MM.1S (cell line): ENCODE data around the gene CWC15.

Experiments
- EZH2 ChIP-seq: fragments of 300-600 bp; sonication (generic); optimal IDR thresholded peaks from 2 replicates; pipeline ENCODE3; 2017; ENCODE audit warnings: low read depth, mild to moderate bottlenecking, antibody characterized with exemption, low read length, mixed read lengths
- TF ChIP-seq, protein P1 (sequence below): fragments of 300-600 bp; sonication (generic); IDR thresholded peaks from 2 replicates; pipeline ENCODE4 v1.5.1; 2016; ENCODE audit warnings: antibody characterized with exemption, low read length, mixed read lengths

DNA sequence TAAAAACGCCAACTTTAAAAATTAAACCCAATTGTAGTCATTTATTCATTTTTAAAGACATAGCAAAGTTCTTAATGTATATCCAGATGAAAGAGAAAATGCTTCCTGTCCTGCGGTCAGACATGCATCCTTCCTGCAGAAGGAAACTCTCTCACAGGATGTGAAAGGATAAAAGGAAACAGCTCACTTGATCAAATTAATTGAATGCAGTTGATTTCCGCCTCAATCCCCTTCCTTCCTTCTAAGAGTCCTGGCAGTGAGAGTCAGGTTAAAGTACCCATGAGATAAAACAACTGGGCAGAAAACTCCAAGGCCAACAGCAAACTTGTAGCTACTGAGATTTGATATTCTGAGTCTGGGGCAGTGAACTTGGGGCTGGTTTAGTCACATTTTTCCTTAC lies 38.5 kb downstream of the CWC15 start:
- no peak for TF ChIP-seq EZH2
- TF ChIP-seq, protein P1, sequence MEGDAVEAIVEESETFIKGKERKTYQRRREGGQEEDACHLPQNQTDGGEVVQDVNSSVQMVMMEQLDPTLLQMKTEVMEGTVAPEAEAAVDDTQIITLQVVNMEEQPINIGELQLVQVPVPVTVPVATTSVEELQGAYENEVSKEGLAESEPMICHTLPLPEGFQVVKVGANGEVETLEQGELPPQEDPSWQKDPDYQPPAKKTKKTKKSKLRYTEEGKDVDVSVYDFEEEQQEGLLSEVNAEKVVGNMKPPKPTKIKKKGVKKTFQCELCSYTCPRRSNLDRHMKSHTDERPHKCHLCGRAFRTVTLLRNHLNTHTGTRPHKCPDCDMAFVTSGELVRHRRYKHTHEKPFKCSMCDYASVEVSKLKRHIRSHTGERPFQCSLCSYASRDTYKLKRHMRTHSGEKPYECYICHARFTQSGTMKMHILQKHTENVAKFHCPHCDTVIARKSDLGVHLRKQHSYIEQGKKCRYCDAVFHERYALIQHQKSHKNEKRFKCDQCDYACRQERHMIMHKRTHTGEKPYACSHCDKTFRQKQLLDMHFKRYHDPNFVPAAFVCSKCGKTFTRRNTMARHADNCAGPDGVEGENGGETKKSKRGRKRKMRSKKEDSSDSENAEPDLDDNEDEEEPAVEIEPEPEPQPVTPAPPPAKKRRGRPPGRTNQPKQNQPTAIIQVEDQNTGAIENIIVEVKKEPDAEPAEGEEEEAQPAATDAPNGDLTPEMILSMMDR: no peak
